GM12892 (cell line): Measurements from ENCODE around the gene TSEN15.

Experiments used
- POLR2A ChIP-seq: IDR thresholded peaks from 2 replicates; pipeline ENCODE4 v1.6.1; 2011; ENCODE audit warnings: low read depth, low read length, control low read depth
- POLR2AphosphoS5 ChIP-seq: IDR thresholded peaks from 2 replicates; pipeline ENCODE4 v1.6.1; 2011; ENCODE audit warnings: low read depth, low read length, control low read depth

GRCh38 chr1:184031409-184032107, 20.0 kb upstream of the TSEN15 start:
- TF ChIP-seq POLR2A (no peak), POLR2AphosphoS5 (no peak)
